Peyer's patch (tissue), 4 donors: ENCODE results near the gene MECP2. TPM values are rescaled to one million over a fixed set of nuclear protein-coding genes. Genes with fewer than 3 reads are reported as not detected.
"Not testable (repeated sequence)": the region's sequence is repeated elsewhere in the genome, so short reads cannot be mapped to it uniquely, and the experiment has no call there.

Source experiments
- DNase-seq, 3 donors: peaks; one replicate each; pipeline ENCODE4 v3.0.0-alpha.2; 2017 to 2019
- H3K27ac ChIP-seq, 4 donors: fragments of 200-600 bp; sonication (generic); one replicate each; pipeline ENCODE4 v1.5.1; 2016 to 2019
- H3K27me3 ChIP-seq, 2 donors: fragments of 200-600 bp; sonication (generic); one replicate each; pipeline ENCODE4 v1.5.1; 2019
- H3K36me3 ChIP-seq, 3 donors: fragments of 200-600 bp; sonication (generic); one replicate each; pipeline ENCODE4 v1.5.1; 2016 to 2019
- H3K4me1 ChIP-seq, 4 donors: fragments of 200-600 bp; sonication (generic); one replicate each; pipeline ENCODE4 v1.5.1; 2016 to 2019
- H3K4me3 ChIP-seq, 4 donors: fragments of 200-600 bp; sonication (generic); 1 replicate in 3 of 4; 2 replicates in 1 of 4; pipeline ENCODE4 v1.5.1; 2016 to 2019; ENCODE audit warnings: mild to moderate bottlenecking in 1 of 4
- H3K9me3 ChIP-seq, 4 donors: fragments of 200-600 bp; sonication (generic); one replicate each; pipeline ENCODE4 v1.5.1; 2016 to 2019; ENCODE audit warnings: mild to moderate bottlenecking in 1 of 4
- POLR2A ChIP-seq, 2 donors: fragments of 450-650 bp; IDR thresholded peaks; one replicate each; pipeline ENCODE4 v1.5.1; 2017; ENCODE audit warnings: antibody characterized with exemption in 2 of 2, mild to moderate bottlenecking in 2 of 2, moderate library complexity in 2 of 2
- total RNA-seq, 4 donors: library from RNA; depleted of rRNA; stranded (reverse); fragments of >200 nt; gene quantifications; one replicate each; pipeline ENCODE4 v1.1.0, GENCODE V29; 2016
- TF ChIP-seq, protein P1 (sequence below), 6 experiments: fragments of 450-650 bp in 4 of 6; fragments of 200-600 bp in 2 of 6; sonication (generic) in 1 of 6; IDR thresholded peaks; one replicate each; pipeline ENCODE4 v1.5.1; 2017 to 2019; ENCODE audit warnings: antibody characterized with exemption in 6 of 6, mild to moderate bottlenecking in 3 of 6, moderate library complexity in 1 of 6

The MECP2 gene
- total RNA-seq, result 100 to 1,000 TPM in 1 of 4 donors, 10 to 100 TPM in 3; 39.8 to 147 (median 55.4) TPM

DNA sequence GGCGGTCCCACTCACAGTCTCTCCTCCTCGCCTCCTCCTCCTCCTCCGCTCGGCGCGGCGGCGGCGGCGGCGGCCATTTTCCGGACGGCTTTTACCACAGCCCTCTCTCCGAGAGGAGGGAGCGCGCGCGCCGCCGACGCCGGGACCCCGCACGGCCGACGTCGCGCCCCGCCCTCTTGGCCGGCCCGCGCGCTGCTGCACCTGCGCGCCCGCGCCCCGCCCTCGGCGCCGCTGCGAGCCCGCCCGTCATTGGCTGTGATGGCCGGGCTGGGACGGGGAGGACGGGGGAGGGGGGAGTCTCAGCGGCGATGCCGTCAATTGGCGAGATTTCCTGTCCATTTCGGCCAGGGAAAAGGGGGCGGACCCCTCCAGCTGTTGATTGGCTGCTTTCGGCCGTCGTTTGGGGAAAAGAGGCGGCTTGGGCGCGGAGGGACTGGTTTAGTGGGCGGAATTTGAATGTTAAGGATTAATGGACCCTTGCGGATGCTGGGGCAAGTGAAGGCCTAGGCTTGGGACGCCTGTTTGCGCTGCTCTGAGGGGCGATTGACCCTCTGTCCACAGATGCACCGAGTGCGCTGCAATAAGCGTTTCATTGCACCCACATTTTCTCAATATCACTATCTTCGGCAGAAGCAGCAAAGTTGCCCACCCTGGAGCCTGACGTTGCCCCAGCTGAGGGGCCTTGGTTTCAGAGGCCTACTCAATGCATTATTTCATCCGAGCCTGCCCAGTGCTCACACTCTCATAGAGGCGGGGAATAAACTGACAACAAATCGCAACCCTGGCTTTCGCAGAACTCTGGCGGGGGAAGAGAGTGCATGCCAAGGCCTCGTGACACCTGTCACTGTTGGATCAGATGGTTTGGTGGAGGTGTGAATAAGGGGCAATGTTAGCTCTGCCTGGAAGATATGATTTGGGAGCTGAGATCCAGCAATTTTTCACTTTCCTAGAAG, at the start of gene MECP2:
Gene MECP2 (minus strand): TSS at position 129 of the 953 bp plus-strand sequence.
- no peaks in the 10 kb centered on the region for H3K9me3 ChIP-seq
- H3K4me3 ChIP-seq, result peak within 1 kb of the TSS; percentile 71 to 94 (median 87)
- no peaks in the 10 kb centered on the region for H3K36me3 ChIP-seq
- peak; percentile 86 to 96 (median 91) for DNase-seq
- peaks cover 0 to 21% (median 0%) of the 10 kb centered on the region in 4 donors for H3K4me1 ChIP-seq
- peak within 1 kb of the TSS; percentile 95 to 99 (median 98) for H3K27ac ChIP-seq
- H3K27me3 ChIP-seq, result no peaks in the 10 kb centered on the region
- no peak for TF ChIP-seq POLR2A (IDR thresholded peaks at IDR 0.05)
- TF ChIP-seq, protein P1, sequence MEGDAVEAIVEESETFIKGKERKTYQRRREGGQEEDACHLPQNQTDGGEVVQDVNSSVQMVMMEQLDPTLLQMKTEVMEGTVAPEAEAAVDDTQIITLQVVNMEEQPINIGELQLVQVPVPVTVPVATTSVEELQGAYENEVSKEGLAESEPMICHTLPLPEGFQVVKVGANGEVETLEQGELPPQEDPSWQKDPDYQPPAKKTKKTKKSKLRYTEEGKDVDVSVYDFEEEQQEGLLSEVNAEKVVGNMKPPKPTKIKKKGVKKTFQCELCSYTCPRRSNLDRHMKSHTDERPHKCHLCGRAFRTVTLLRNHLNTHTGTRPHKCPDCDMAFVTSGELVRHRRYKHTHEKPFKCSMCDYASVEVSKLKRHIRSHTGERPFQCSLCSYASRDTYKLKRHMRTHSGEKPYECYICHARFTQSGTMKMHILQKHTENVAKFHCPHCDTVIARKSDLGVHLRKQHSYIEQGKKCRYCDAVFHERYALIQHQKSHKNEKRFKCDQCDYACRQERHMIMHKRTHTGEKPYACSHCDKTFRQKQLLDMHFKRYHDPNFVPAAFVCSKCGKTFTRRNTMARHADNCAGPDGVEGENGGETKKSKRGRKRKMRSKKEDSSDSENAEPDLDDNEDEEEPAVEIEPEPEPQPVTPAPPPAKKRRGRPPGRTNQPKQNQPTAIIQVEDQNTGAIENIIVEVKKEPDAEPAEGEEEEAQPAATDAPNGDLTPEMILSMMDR (IDR thresholded peaks at IDR 0.05), result no peak

DNA sequence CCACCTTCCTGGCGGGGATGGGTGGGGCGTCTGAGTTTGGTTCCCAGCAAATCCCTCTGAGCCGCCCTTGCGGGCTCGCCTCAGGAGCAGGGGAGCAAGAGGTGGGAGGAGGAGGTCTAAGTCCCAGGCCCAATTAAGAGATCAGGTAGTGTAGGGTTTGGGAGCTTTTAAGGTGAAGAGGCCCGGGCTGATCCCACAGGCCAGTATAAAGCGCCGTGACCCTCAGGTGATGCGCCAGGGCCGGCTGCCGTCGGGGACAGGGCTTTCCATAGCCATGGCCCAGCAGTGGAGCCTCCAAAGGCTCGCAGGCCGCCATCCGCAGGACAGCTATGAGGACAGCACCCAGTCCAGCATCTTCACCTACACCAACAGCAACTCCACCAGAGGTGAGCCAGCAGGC, 46.5 kb upstream of the MECP2 start, which contains the start of gene OPN1LW:
Gene OPN1LW (plus strand): TSS at position 234 of the 400 bp plus-strand sequence. CDS start 41 bp downstream, at position 275.
- not testable (repeated sequence) for H3K4me1 ChIP-seq, H3K27ac ChIP-seq, H3K4me3 ChIP-seq, H3K9me3 ChIP-seq, H3K36me3 ChIP-seq, H3K27me3 ChIP-seq, DNase-seq

DNA sequence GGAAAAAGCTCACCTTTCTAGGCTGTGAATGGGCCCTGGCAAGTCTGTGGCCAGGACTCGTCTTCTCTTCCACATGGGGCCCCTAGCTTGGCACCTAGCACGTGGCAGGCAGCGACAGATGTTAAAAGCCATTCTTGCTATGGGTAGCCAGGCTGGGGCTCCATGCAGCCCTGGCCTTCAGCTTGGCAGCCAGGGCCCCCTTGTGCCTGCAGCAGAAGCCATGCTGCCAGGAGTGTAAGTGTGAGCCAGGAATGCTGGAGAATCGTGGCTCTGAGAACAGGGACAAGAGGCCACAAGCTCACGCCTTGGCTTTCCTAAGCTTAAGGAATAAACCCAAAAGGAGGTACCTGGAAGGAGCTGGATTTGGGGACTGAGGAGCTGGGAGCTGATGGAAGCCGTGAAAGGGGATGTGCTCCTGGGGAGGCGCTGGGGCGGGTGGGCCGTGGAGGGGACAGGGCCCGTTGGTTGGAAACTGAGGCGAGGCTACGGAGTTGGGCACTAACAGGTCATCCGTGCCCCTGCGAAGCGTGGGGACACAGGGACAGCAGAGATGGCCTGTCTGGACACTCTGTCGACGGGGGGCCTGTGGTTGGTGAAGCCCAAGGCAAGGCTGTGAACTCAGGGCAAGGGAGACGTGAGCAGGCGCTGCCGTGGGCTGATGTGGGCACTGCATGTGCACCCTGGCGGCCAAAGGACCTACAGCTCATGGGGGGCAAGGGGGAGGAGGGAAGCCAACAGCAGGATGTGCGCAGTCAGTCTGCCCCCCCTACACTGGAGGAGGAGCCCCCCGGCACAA, 45.6 kb upstream of the MECP2 start:
- no peaks in the 10 kb centered on the region for H3K9me3 ChIP-seq
- H3K27me3 ChIP-seq, result no peaks in the 10 kb centered on the region
- no peaks in the 10 kb centered on the region for H3K36me3 ChIP-seq
- H3K4me1 ChIP-seq, result no peaks in the 10 kb centered on the region
- TF ChIP-seq POLR2A (IDR thresholded peaks at IDR 0.05), result no peak
- TF ChIP-seq, protein P1 (IDR thresholded peaks at IDR 0.05), result no peak
- H3K27ac ChIP-seq, result no peak overlapping the region
- H3K4me3 ChIP-seq, result no peak overlapping the region
- no peak for DNase-seq

DNA sequence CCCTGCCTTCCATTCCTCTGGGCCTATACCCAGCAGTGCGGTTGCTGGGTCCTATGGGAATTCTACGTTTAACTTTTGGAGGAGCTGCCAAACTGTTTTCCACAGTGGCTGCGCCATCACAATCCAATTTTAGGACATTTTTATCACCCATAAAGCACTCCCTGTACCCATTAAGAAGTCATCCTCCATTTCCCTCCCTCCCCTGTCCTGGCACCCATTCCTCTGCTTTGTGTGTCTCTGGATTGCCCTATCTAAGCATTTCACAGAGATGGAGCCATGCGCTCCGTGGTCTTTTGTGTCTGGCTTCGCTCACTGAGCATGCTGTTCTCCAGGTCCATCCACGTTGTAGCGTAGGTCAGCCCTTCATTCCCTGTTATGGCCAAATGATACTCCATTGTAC, 44.9 kb upstream of the MECP2 start:
- Histone ChIP-seq H3K4me1 (no peaks in the 10 kb centered on the region), H3K27ac (no peak overlapping the region), H3K9me3 (no peaks in the 10 kb centered on the region), H3K36me3 (no peaks in the 10 kb centered on the region), H3K27me3 (no peaks in the 10 kb centered on the region), H3K4me3 (no peak overlapping the region)
- DNase-seq, result no peak
- TF ChIP-seq, protein P1 (IDR thresholded peaks at IDR 0.05), result no peak
- TF ChIP-seq POLR2A (IDR thresholded peaks at IDR 0.05), result no peak

DNA sequence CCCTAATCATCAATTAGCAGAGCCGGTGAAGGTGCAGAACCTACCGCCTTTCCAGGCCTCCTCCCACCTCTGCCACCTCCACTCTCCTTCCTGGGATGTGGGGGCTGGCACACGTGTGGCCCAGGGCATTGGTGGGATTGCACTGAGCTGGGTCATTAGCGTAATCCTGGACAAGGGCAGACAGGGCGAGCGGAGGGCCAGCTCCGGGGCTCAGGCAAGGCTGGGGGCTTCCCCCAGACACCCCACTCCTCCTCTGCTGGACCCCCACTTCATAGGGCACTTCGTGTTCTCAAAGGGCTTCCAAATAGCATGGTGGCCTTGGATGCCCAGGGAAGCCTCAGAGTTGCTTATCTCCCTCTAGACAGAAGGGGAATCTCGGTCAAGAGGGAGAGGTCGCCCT, 43.2 kb upstream of the MECP2 start:
- Histone ChIP-seq H3K4me3 (no peak overlapping the region), H3K27ac (no peak overlapping the region), H3K27me3 (no peaks in the 10 kb centered on the region), H3K9me3 (no peaks in the 10 kb centered on the region), H3K36me3 (no peaks in the 10 kb centered on the region), H3K4me1 (no peaks in the 10 kb centered on the region)
- TF ChIP-seq, protein P1 (IDR thresholded peaks at IDR 0.05), result no peak
- TF ChIP-seq POLR2A (IDR thresholded peaks at IDR 0.05), result no peak
- no peak for DNase-seq
